Nephron (organoid): ENCODE measurements around the gene AOPEP.

Experiments used
- H3K27ac Mint-ChIP-seq, 3 experiments: 2 replicates each; pipeline ENCODE4 v1.8.0; 2020; ENCODE audit warnings: mixed read lengths in 3 of 3, mild to moderate bottlenecking in 2 of 3, moderate library complexity in 1 of 3
- H3K27me3 Mint-ChIP-seq: 2 replicates; pipeline ENCODE4 v1.8.0; 2021; ENCODE audit warnings: low read depth, mild to moderate bottlenecking, moderate library complexity, mixed read lengths
- H3K36me3 Mint-ChIP-seq: 2 replicates; pipeline ENCODE4 v1.8.0; 2020; ENCODE audit warnings: low read depth, mixed read lengths
- H3K4me1 Mint-ChIP-seq: 2 replicates; pipeline ENCODE4 v1.8.0; 2020; ENCODE audit warnings: mixed read lengths
- H3K4me3 Mint-ChIP-seq, 3 experiments: 2 replicates each; pipeline ENCODE4 v1.8.0; 2020; ENCODE audit warnings: mild to moderate bottlenecking in 3 of 3, mixed read lengths in 3 of 3, moderate library complexity in 2 of 3
- H3K9me3 Mint-ChIP-seq: 2 replicates; pipeline ENCODE4 v1.8.0; 2020; ENCODE audit warnings: mixed read lengths
- TF ChIP-seq, protein P1 (sequence below), 3 experiments: fragments of 200-600 bp; sonication (generic); IDR thresholded peaks; one replicate each; pipeline ENCODE4 v1.5.0; 2021; ENCODE audit warnings: antibody characterized with exemption in 3 of 3; ENCODE audit not compliant: unreplicated experiment in 3 of 3

AOPEP gene

DNA sequence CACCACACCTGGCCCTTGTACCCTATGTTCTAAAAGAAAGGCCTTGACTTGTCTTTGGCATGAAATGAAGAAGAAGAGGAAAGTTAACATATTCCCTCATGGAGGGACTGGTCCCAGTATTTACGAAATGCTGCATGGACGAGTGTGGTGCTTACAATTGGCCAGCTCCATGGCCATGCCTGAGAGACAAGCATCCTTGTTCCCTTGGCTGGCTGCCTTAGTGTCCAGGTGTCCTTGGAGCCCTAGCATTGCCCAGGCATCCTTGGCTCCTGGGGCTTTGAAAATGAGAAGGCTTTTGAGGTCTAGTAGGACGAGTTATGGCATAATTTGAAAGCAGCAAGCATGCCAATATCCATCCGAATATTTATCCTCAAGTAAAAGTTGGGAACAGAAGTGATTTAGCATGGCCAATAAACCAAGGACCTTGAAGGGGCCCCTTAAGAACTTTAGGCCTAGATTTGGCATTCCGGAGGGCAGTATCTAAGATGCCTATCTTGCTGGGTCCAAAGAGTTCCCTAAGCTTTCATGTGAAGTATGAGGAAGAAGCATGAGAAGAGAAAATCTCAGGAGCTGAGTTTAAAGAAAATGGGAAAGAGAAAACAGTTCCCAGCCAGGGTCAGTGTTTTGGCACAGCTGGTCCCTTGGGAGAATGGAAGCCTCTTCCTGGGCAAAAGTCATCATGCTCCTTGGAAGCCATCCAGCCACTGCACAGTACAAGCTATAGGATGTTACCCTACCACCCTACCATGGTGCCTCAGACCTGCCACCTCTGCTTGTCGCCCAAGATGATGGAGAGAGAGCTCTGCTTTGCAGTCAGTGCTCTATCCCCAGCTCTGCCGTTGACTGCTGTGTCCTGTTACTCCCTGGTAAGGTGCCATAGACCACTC, 91.0 kb downstream of the AOPEP start:
- Mint-ChIP-seq H3K9me3 (no peaks in the 10 kb centered on the region), H3K27ac (no peak overlapping the region), H3K27me3 (no peaks in the 10 kb centered on the region), H3K4me3 (no peak overlapping the region), H3K36me3 (peaks cover 31% of the 10 kb centered on the region), H3K4me1 (peaks cover 32% of the 10 kb centered on the region)
- TF ChIP-seq, protein P1, sequence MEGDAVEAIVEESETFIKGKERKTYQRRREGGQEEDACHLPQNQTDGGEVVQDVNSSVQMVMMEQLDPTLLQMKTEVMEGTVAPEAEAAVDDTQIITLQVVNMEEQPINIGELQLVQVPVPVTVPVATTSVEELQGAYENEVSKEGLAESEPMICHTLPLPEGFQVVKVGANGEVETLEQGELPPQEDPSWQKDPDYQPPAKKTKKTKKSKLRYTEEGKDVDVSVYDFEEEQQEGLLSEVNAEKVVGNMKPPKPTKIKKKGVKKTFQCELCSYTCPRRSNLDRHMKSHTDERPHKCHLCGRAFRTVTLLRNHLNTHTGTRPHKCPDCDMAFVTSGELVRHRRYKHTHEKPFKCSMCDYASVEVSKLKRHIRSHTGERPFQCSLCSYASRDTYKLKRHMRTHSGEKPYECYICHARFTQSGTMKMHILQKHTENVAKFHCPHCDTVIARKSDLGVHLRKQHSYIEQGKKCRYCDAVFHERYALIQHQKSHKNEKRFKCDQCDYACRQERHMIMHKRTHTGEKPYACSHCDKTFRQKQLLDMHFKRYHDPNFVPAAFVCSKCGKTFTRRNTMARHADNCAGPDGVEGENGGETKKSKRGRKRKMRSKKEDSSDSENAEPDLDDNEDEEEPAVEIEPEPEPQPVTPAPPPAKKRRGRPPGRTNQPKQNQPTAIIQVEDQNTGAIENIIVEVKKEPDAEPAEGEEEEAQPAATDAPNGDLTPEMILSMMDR (IDR thresholded peaks at IDR 0.05; ENCODE audit: unreplicated experiment in 3 of 3) = no peak

GRCh38 chr9:94818178-94818541, 91.7 kb downstream of the AOPEP start:
- Mint-ChIP-seq H3K27ac (peak overlapping the region in 1 of 3 experiments; percentile 70), H3K36me3 (peaks cover 31% of the 10 kb centered on the region), H3K9me3 (no peaks in the 10 kb centered on the region), H3K4me3 (no peak overlapping the region), H3K27me3 (no peaks in the 10 kb centered on the region), H3K4me1 (peaks cover 29% of the 10 kb centered on the region)
- TF ChIP-seq, protein P1 (IDR thresholded peaks at IDR 0.05; ENCODE audit: unreplicated experiment in 3 of 3) = no peak

DNA sequence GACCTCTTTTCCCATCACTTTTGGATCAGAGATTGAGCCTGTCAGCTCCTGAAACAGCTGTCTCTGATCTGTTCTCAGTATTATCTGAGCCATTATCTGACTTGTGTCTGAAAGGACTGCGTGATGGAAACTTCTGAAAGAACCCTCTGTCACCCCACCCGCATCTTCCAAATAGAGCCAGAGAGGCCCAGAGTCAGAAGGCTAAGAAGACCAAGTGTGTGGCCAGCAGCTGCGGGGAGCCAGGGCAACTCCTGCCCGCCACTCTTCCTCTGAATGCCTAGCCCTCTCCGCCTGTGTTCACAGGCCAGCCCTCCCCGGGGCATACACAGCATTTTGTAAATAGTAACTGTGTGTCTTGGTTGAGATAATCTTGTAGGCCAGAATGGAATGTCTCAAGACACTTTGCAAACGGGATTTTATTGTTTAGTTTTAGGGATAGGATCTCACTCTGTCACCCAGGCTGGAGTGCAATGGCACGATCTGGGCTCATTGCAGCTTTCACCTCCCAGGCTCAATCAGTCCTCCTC, 92.7 kb downstream of the AOPEP start:
- Mint-ChIP-seq H3K36me3 (peaks cover 25% of the 10 kb centered on the region), H3K4me1 (peaks cover 27% of the 10 kb centered on the region), H3K27ac (peak overlapping the region; percentile 70 to 76 (median 73)), H3K4me3 (no peak overlapping the region), H3K9me3 (no peaks in the 10 kb centered on the region), H3K27me3 (no peaks in the 10 kb centered on the region)
- TF ChIP-seq, protein P1 (IDR thresholded peaks at IDR 0.05; ENCODE audit: unreplicated experiment in 3 of 3) = no peak

GRCh38 chr9:94821098-94821887, 94.8 kb downstream of the AOPEP start:
- H3K9me3 Mint-ChIP-seq = no peaks in the 10 kb centered on the region
- TF ChIP-seq, protein P1 (IDR thresholded peaks at IDR 0.05; ENCODE audit: unreplicated experiment in 3 of 3) = no peak
- H3K4me1 Mint-ChIP-seq = peaks cover 45% of the 10 kb centered on the region

DNA sequence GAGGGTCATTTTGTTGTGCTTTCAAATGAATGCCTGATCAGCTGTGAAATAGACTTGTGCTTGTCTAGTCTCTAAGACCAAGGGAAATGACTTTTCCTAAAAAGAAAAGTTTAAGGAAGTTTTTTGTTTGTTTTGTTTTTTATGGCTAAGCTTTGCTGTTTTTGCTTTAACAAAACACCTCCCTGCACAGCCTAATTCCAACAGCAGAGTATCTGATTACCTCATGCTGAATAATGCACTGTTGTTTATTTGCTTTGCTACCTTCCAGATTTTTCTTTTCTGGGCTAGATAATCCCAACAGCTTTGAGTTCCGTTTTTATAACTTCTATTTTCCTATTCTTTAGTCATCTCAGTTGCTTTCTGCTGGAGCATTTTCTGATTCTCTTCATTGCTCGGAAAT, 95.8 kb downstream of the AOPEP start:
- Mint-ChIP-seq H3K4me1 (peaks cover 55% of the 10 kb centered on the region), H3K9me3 (no peaks in the 10 kb centered on the region), H3K4me3 (no peak overlapping the region), H3K27ac (peak overlapping the region; percentile 41 to 75 (median 55)), H3K36me3 (peaks cover 24% of the 10 kb centered on the region), H3K27me3 (no peaks in the 10 kb centered on the region)
- TF ChIP-seq, protein P1 (IDR thresholded peaks at IDR 0.05; ENCODE audit: unreplicated experiment in 3 of 3) = no peak

More at GRCh38 chr9:94821098-94821887, 94.8 kb downstream of the AOPEP start:
- H3K27ac Mint-ChIP-seq = peak overlapping the region; percentile 41 to 75 (median 55)
- H3K36me3 Mint-ChIP-seq = peaks cover 24% of the 10 kb centered on the region
- no peak overlapping the region for H3K4me3 Mint-ChIP-seq
- H3K27me3 Mint-ChIP-seq = no peaks in the 10 kb centered on the region
